HTR-8/SVneo (cell line): ENCODE results near the gene TSEN54.

Experiments used
- DNase-seq: peaks from one replicate; pipeline ENCODE4 v3.0.0; 2011; ENCODE audit warnings: low spot score, mixed read lengths; ENCODE audit not compliant: insufficient read length
- FAIRE-seq: peaks from 2 replicates; lab custom pipeline; 2011; peaks lifted over from hg19 to GRCh38; lab: Jason Lieb, UNC

The TSEN54 gene

DNA sequence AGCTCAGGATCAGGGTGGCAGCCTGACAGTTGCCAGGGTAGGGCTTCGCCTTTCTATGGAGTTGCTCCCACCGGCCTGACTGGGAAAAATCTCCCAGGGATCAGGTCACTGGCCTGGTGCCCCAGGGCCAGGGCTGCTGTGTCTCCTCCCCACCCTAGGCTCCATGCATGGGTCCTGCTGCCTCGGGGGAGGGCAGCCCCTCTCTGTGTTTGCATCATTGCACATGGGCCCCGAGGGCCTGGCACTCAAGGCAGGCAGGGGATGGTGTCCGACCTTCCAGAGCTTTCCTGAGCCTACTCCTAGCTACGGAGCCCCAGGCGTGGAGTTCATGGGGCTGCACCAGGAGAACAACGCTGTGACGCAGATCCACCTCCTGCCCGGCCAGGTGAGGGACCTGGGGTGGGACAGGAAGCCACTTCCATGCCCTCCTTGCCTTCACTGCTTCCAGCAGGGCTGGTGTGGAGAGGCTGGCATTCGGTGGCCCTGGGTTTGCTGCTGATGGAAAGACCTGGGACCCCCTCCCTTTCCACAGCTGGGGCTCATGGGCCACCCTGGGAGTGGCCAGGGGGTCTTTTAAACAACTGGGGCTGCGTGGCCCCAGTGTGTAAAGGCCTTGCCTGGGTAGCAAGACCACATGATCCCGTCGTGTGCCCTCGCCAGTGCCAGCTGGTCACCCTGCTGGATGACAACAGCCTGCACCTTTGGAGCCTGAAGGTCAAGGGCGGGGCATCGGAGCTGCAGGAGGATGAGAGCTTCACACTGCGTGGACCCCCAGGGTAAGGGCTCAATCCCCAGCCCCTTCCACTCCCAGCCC lies 41.7 kb downstream of the TSEN54 start:
- no peak for DNase-seq
- FAIRE-seq: no peak

GRCh38 chr17:75558666-75559530 lies 42.6 kb downstream of the TSEN54 start:
- FAIRE-seq (peak; percentile 13), DNase-seq (no peak)

DNA sequence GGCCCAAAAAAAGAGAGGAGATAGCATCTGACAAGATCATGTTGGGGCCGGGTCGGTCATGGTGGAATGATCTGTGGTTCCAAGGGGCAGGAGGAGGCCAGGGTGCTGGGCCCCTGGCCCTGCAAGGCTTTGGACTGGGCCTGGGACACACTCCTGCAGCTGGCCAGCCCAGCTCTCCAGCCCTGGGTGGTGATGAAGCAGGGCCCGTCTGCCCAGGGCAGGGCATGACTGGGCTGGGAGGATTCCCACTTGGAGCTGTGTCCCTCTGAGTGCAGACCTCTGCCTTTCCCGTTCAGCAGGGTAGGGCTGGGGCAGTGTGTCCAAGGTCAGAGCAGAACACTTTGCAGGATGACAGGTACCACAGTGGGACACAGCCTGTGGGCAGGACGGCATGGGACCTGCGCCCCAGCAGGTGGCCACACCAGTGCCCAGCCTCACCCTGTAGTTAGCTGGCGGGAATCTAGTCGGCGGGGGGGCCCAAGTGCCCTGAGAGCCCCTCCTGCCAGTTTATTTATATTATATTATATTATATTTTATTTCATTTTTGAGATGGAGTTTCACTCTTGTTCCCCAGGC lies 43.7 kb downstream of the TSEN54 start:
- no peak for FAIRE-seq
- DNase-seq: no peak

- DNase-seq (no peak), FAIRE-seq (no peak)
These were observed 45.7 kb downstream of the TSEN54 start for GRCh38 chr17:75561927-75562603.

GRCh38 chr17:75563063-75563758 lies 46.9 kb downstream of the TSEN54 start:
- peak; percentile 13 for FAIRE-seq

GRCh38 chr17:75564195-75564594 lies 47.9 kb downstream of the TSEN54 start:
- DNase-seq (no peak), FAIRE-seq (peak; percentile 60)

More at GRCh38 chr17:75563063-75563758, 46.9 kb downstream of the TSEN54 start:
- no peak for DNase-seq

DNA sequence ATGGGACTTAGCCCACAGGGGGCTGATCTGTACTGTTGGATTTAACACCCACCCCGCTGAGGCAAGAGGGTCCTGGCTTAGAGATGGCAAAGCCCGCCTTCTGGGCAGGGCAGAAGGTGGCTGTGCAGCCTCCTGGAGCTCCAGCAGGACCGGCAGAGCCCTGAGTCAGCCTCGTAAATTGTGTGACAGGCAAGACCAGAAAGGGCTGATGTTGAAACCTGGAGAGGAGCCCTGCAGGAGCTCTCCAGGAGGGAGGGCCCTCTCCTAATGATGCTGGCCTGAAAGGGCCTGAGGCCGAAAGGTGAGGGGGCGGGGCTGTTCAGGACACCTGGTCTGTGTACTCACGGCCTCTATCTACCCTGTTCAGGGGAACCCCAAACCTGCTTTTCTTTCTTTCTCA lies 48.7 kb downstream of the TSEN54 start:
- peak; percentile 85 for DNase-seq
- peak; percentile 9 for FAIRE-seq

GRCh38 chr17:75565618-75566017 lies 49.3 kb downstream of the TSEN54 start:
- DNase-seq: no peak
- FAIRE-seq: no peak

- no peak for DNase-seq
- peak; percentile 62 for FAIRE-seq
These were observed 50.1 kb downstream of the TSEN54 start for GRCh38 chr17:75566416-75566815.

DNA sequence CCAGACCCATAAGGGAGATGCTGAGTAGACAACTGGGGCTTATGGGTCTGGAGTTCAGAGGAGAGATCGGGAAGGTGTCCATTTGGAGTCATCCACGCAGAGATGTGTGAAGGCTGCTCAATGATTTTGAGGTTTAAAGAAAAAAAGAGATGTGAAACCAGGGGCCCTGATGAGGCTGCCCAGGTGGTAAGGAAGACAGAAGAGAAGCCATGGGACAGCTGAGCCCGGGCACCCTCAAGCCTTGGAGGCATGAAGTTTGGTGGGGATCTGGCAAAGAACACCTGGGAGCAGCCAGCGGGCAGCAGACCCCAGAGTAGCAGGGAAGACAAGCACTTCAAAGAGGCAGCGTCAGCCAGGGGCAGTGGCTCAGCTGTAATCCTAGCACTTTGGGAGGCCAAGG lies 50.5 kb downstream of the TSEN54 start:
- DNase-seq: no peak
- FAIRE-seq: no peak

DNA sequence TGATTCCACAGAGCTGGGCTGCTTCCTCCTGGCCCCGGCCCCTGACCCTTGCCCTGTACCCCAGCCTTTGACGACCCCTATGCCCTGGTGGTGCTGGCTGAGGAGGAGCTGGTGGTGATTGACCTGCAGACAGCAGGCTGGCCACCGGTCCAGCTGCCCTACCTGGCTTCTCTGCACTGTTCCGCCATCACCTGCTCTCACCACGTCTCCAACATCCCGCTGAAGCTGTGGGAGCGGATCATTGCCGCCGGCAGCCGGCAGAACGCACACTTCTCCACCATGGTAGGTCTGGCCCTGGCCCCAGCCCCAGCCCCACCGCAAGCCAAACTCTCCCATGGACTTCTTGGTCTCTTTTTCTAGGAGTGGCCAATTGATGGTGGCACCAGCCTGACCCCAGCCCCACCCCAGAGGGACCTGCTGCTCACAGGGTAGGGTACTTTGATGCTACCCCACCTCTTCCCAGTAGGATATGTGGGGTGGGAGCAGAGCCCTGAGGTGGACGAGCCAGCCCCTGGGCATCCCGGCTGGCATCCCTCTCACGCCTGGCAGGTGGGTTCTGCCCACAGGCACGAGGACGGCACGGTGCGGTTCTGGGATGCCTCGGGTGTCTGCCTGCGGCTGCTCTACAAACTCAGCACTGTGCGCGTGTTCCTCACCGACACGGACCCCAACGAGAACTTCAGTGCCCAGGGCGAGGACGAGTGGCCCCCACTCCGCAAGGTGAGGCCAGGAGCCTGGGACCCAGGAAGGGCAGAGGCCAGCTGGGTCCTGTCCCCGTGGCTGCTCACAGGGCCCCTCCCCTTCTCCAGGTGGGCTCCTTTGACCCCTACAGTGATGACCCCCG lies 52.3 kb downstream of the TSEN54 start:
- FAIRE-seq (no peak), DNase-seq (no peak)

DNA sequence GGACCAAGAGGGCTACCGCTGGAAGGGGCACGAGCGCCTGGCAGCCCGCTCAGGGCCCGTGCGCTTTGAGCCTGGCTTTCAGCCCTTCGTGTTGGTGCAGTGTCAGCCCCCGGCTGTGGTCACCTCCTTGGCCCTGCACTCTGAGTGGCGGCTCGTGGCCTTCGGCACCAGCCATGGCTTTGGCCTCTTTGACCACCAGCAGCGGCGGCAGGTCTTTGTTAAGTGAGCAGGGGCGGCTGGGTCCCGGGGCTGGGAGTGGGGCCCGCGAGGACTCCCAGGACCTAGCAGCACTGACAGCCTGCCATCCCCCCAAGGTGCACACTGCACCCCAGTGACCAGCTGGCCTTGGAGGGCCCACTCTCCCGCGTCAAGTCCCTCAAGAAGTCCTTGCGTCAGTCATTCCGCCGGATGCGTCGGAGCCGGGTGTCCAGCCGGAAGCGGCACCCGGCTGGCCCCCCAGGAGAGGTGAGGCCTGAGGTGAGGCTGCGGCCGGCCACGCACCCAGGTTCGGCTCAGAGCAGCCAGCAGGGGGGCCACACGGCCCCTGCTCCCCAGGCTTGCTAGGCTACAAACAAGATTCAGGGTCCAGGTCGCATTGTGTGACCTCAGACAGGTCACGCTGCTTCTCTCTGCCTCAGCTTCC lies 53.8 kb downstream of the TSEN54 start:
- FAIRE-seq (no peak), DNase-seq (no peak)

DNA sequence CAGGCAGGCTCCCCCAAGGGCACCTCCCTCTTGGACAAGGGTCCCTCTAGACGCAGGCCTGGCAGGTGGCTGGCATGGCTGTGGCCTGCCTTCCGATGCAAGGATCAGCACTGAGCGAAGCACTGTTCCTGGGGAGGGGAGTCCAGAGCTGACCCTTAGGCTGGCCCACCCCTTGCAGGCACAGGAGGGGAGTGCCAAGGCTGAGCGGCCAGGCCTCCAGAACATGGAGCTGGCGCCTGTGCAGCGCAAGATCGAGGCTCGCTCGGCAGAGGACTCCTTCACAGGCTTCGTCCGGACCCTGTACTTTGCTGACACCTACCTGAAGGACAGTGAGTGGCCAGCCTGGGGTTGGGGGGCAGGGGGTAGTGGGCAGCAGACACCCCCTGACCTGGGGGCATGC lies 54.4 kb downstream of the TSEN54 start:
- peak; percentile 4 for FAIRE-seq
- DNase-seq: no peak

- DNase-seq: no peak
- FAIRE-seq: no peak
These were observed 55.0 kb downstream of the TSEN54 start for GRCh38 chr17:75571197-75571884.

DNA sequence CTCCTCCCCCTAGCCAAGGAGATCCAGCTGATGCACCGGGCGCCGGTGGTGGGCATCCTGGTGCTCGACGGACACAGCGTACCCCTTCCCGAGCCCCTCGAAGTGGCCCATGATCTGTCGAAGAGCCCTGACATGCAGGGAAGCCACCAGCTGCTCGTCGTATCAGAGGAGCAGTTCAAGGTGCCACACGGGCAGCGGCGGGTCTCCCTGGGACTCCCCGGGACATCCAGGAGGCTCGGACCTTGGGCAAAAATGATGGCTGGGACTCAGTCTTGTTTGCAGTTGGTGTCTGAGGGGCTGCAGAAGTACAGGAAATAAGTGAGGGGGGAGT lies 55.5 kb downstream of the TSEN54 start:
- no peak for DNase-seq
- FAIRE-seq: no peak

GRCh38 chr17:75572713-75573539 lies 56.6 kb downstream of the TSEN54 start:
- DNase-seq (no peak), FAIRE-seq (no peak)

DNA sequence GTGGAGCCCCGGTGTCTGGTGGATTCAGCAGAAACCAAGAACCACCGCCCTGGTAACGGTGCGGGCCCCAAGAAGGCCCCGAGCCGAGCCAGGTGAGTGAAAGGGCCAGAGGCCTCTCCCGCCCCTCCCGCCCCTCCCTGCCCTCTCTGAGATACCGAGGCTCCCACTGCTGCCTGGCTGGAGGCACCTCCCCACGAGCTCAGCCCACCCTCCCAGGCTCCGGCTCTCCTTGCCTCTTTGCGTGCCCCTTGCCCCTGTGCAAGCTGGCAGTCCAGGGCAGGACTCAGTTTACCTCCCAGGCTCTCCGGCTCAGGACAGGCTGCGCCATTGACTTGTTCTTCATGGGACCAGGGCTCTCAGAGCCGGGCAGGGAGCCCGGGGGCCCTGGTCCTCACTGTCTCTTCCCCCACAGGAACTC lies 57.2 kb downstream of the TSEN54 start:
- DNase-seq (no peak), FAIRE-seq (no peak)
